ENCODE results near the gene LRP2. TPM values are rescaled to one million over a fixed set of nuclear protein-coding genes. Genes with fewer than 3 reads are reported as not detected.
"Not testable (repeated sequence)": the region's sequence is repeated elsewhere in the genome, so short reads cannot be mapped to it uniquely, and the experiment has no call there.

LRP2 gene
- total RNA-seq, 6 donors from 2014 or later, result 20.0 to 56.5 (median 27.5) TPM

DNA sequence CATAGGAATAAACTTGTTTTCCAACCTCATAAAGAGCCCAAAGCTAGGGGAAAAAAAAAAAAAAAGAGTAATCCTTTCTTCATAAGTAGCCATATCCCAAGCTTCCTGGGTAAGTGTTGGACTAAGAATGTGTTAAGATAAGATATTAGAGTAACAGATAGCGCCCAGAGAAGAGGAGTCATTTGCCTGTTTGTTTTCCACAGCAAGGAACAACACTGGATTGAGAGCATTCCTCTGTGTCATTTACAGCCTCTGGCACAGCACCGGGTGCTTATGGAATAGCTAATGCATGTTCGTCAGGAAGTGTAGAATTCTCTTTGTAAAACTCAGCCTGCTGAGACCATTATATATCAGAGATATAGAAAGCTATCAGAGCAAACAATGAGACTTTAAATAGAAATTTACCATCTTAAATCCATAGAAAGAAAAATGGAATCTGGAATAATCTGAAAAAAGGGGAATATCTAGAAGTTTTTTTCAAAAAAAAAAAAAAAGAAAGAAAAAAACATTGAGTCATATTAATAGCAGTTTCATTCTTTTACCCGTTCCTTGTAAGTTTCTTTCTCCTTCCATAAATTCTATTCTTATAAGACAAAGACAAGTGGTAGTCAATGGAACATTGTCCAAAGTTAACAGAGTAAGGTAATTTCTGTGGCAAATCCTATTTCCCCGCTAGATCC is 37.6 kb downstream of the LRP2 start:
- no peak for DNase-seq
- no peaks in the 10 kb centered on the region for H3K36me3 ChIP-seq
- no peaks in the 10 kb centered on the region for H3K4me1 ChIP-seq
- 55 to 57% methylated on average over 5 of the region's 5 CpGs for WGBS, 2 donors
- no peaks in the 10 kb centered on the region for H3K9me3 ChIP-seq
- H3K4me3 ChIP-seq, result no peak overlapping the region
- H3K27ac ChIP-seq, result no peak overlapping the region
- TF ChIP-seq EP300 (IDR thresholded peaks at IDR 0.05) (no peak), POLR2AphosphoS5 (IDR thresholded peaks at IDR 0.05) (no peak), POLR2A (IDR thresholded peaks at IDR 0.05) (no peak)
- TF ChIP-seq, protein P1, sequence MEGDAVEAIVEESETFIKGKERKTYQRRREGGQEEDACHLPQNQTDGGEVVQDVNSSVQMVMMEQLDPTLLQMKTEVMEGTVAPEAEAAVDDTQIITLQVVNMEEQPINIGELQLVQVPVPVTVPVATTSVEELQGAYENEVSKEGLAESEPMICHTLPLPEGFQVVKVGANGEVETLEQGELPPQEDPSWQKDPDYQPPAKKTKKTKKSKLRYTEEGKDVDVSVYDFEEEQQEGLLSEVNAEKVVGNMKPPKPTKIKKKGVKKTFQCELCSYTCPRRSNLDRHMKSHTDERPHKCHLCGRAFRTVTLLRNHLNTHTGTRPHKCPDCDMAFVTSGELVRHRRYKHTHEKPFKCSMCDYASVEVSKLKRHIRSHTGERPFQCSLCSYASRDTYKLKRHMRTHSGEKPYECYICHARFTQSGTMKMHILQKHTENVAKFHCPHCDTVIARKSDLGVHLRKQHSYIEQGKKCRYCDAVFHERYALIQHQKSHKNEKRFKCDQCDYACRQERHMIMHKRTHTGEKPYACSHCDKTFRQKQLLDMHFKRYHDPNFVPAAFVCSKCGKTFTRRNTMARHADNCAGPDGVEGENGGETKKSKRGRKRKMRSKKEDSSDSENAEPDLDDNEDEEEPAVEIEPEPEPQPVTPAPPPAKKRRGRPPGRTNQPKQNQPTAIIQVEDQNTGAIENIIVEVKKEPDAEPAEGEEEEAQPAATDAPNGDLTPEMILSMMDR (IDR thresholded peaks at IDR 0.05), result no peak
- H3K27me3 ChIP-seq, result no peaks in the 10 kb centered on the region
- ATAC-seq (ENCODE audit: low FRiP score in 2 of 2), result no peak

DNA sequence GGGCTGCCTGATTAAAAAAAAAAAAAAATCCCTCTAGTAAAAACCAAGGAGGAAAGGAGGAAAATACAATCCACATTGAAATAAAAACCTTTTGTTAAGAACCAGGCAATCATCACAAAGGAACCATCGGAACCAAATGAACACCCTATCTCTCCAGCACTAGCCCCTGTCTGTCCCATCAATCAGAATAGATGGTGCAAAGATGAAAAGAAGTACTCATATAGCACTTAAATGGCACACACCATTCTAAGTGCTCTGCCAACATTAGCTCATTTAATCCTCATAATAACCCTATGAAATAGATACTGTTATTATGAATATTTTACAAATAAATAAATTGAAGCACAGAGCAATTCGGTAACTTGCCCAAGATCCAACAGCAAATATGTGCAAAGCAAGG is 38.5 kb downstream of the LRP2 start:
- Histone ChIP-seq H3K36me3 (no peaks in the 10 kb centered on the region), H3K27me3 (no peaks in the 10 kb centered on the region), H3K9me3 (no peaks in the 10 kb centered on the region), H3K4me1 (no peaks in the 10 kb centered on the region), H3K27ac (no peak overlapping the region), H3K4me3 (no peak overlapping the region)
- ATAC-seq (ENCODE audit: low FRiP score in 2 of 2), result no peak
- no peak for DNase-seq
- 69 to 76% methylated on average over 2 of the region's 2 CpGs for WGBS, 2 donors
- TF ChIP-seq, protein P1 (IDR thresholded peaks at IDR 0.05), result no peak
- TF ChIP-seq EP300 (IDR thresholded peaks at IDR 0.05) (no peak), POLR2AphosphoS5 (IDR thresholded peaks at IDR 0.05) (no peak), POLR2A (IDR thresholded peaks at IDR 0.05) (no peak)

DNA sequence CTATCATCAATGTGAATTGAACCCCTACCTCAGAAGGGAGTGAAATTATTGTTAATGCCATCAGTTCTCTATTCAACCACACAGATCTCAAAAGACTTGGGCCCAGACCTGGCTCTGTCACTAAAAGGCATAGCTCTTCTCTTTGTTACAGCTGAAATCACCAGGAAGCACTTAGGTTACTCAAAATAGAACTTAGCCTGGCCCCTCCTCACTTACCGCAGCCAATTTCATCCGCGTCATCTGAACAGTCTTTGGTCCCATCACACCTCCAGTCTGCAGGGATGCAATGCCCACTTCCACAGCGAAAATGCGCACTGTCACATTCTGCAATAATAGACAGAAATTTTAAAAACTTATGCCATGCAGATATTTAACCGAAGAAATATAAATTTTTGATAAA is 41.8 kb downstream of the LRP2 start:
- Histone ChIP-seq H3K4me3 (no peak overlapping the region), H3K4me1 (no peaks in the 10 kb centered on the region), H3K27me3 (no peaks in the 10 kb centered on the region), H3K27ac (no peak overlapping the region), H3K9me3 (no peaks in the 10 kb centered on the region), H3K36me3 (no peaks in the 10 kb centered on the region)
- no peak for TF ChIP-seq POLR2AphosphoS5 (IDR thresholded peaks at IDR 0.05)
- TF ChIP-seq EP300 (IDR thresholded peaks at IDR 0.05), result no peak
- TF ChIP-seq, protein P1 (IDR thresholded peaks at IDR 0.05), result no peak
- TF ChIP-seq POLR2A (IDR thresholded peaks at IDR 0.05), result no peak
- DNase-seq (no peak), ATAC-seq (ENCODE audit: low FRiP score in 2 of 2) (no peak)
- 92 to 95% methylated on average over 6 of the region's 6 CpGs for WGBS, 2 donors

DNA sequence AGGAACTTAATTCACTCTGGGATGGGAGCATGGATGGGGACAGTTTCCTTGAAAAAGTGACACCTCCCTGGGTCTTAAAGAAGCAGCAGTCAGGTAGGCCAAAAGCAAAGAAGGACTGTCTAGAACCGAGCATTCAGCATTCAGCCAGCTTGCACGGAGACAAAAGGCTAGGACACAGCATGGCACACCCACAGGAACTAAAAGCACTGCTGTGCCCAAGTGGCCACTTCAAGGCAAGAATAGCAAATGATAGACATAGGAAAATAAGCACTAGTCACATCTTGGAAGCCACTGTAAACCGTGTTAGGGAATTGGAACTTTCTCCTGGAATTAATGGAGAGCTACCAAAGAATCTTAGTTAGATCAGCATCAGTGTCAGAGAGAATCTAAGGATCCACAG is 47.0 kb downstream of the LRP2 start:
- Histone ChIP-seq H3K36me3 (no peaks in the 10 kb centered on the region), H3K9me3 (no peaks in the 10 kb centered on the region), H3K4me1 (no peaks in the 10 kb centered on the region), H3K27me3 (no peaks in the 10 kb centered on the region), H3K4me3 (no peak overlapping the region), H3K27ac (no peak overlapping the region)
- no peak for DNase-seq
- no peak for ATAC-seq (ENCODE audit: low FRiP score in 2 of 2)
- 70% methylated on average over 3 of the region's 3 CpGs for WGBS, 2 donors
- TF ChIP-seq EP300 (IDR thresholded peaks at IDR 0.05), result no peak
- TF ChIP-seq, protein P1 (IDR thresholded peaks at IDR 0.05), result no peak
- TF ChIP-seq POLR2AphosphoS5 (IDR thresholded peaks at IDR 0.05), result no peak
- no peak for TF ChIP-seq POLR2A (IDR thresholded peaks at IDR 0.05)

DNA sequence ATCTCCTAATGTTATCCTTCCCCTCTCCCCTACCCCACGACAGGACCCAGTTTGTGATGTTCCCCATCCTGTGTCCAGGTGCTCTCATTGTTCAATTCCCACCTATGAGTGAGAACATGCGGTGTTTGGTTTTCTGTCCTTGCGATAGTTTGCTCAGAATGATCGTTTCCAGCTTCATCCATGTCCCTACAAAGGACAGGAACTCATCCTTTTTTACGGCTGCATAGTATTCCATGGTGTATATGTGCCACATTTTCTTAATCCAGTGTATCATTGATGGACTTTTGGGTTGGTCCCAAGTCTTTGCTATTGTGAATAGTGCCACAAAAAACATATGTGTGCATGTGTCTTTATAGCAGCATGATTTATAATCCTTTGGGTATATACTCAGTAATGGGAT is 54.0 kb downstream of the LRP2 start:
- not testable (repeated sequence) for H3K9me3 ChIP-seq; H3K4me1 ChIP-seq; H3K4me3 ChIP-seq; H3K36me3 ChIP-seq; H3K27ac ChIP-seq; H3K27me3 ChIP-seq; DNase-seq; ATAC-seq (ENCODE audit: low FRiP score in 2 of 2)
- WGBS, 2 donors, result 90 to 92% methylated on average over 5 of the region's 5 CpGs

DNA sequence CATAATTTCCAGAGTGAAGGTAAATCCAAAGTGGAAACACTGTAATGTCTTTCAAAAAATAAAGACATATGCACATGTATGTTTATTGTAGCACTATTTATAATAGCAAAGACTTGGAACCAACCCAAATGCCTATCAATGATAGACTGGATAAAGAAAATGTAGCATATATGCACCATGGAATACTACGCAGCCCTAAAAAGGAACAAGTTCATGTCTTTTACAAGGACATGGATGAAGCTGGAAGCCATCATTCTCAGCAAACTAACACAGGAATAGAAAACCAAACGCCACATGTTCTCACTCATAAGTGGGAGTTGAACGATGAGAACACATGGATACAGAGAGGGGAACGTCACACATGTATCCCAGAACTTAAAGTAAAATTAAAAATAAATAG is 57.6 kb downstream of the LRP2 start:
- H3K36me3 ChIP-seq; H3K27ac ChIP-seq; H3K9me3 ChIP-seq; ATAC-seq (ENCODE audit: low FRiP score in 2 of 2); H3K27me3 ChIP-seq; DNase-seq; H3K4me1 ChIP-seq; H3K4me3 ChIP-seq: not testable (repeated sequence)
- WGBS, 2 donors, result 85 to 90% methylated on average over 4 of the region's 4 CpGs

Data from upper lobe of left lung (tissue), 6 donors.